Heart left ventricle (tissue), 13 donors: ENCODE results near the gene UROC1.

ENCODE experiments used
- CTCF ChIP-seq, 12 donors: fragments of 200-600 bp; sonication (generic) in 4 of 12; IDR thresholded peaks; one replicate each; pipeline versions ENCODE4 v1.5.0 to v1.8.0; 2018 to 2022; ENCODE audit warnings: antibody characterized with exemption in 12 of 12, mild to moderate bottlenecking in 5 of 12
- POLR2A ChIP-seq, 2 donors: fragments of 450-650 bp; IDR thresholded peaks; one replicate each; pipeline ENCODE4 v1.6.1; 2017; ENCODE audit warnings: antibody characterized with exemption in 2 of 2, mild to moderate bottlenecking in 2 of 2, moderate library complexity in 2 of 2
- donor health status: ischemic (EF 13 %, LVEDD 7.1; RV severe dilation, severe dysfunction).
- donor health status: DM: no; HTN: yes; CAD: no.
- donor health status: DM: no; HTN: no; CAD: no.
- donor health status: ischemic (EF 25% LVEDD 6.9; RV normal size, moderate dysfunction).
- donor health status: ischemic (EF 25% LVEDD 5.7; RV mildly dilated, moderate dysfunction).
- donor health status: ischemic (EF 35%, LVEDD 5.7; RV mildly dilated, moderate dysfunction).
- donor health status: nonischemic (EF 11% LVEDD 7.7; RV severe dilation, severe dysfunction).
- donor health status: DM: yes; HTN: yes; CAD: no.
- donor health status: PGD.
- donor health status: ischemic (EF 29% LVEDD 5.4; RV normal size, mild dysfunction).
- donor health status: nonischemic (EF 23%, LVEDD 6.1; RV moderate dilation, normal function).

- TF ChIP-seq CTCF (IDR thresholded peaks at IDR 0.05) (no peak), POLR2A (IDR thresholded peaks at IDR 0.05) (no peak)
These were observed 21.8 kb downstream of the UROC1 start for GRCh38 chr3:126495786-126496185.
